ENCODE results near the gene IL9.
A peak's percentile ranks its signal among the peaks of the same experiment; 100 is the strongest.

The IL9 gene

GRCh38 chr5:135891268-135891667, 4.4 kb downstream of the IL9 start:
- DNase-seq (ENCODE audit: low spot score): no peak

GRCh38 chr5:135890867-135891266, 4.8 kb downstream of the IL9 start:
- DNase-seq (ENCODE audit: low spot score): no peak

GRCh38 chr5:135890296-135890695, 5.3 kb downstream of the IL9 start:
- no peak for DNase-seq (ENCODE audit: low spot score)

DNA sequence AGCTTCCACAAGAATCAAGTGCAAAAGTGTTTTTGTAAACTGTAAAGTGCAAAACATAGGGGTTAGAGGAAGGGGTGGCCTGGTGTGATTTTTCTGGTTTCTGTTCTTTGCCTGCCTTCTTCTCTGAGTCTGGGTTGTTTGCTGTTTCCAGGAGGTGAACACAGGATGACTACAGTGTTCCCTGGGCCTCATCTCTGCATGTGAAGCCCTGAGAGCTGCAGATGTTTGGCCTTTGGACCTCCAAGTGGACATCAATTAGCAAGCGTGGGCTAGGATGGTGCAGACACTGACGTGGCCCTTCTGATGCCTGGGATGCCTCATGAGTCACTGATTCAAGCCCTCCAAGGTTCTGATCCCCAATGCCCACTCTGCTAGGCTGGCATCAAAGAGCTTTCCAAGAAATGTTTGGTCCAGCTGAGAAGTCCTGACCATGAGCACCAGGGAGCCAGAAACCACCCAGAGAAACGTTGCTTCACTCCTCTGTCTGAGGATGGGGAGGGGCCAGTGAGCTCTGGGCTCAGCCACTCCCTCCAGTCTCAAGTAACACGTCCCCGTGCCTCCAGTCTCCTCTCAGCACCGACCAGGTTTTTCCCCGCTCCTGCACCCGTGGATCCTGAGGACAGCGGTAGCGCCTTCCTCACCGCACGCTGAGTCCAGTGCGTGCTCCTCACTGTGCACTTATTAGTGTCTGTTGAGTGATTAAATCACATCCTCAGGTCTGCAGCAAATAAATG, 7.6 kb downstream of the IL9 start:
- no peak for DNase-seq (ENCODE audit: low spot score)

GRCh38 chr5:135887447-135887864, 8.2 kb downstream of the IL9 start:
- DNase-seq (ENCODE audit: low spot score): peak; percentile 62

GRCh38 chr5:135886136-135886535, 9.5 kb downstream of the IL9 start:
- no peak for DNase-seq (ENCODE audit: low spot score)

GRCh38 chr5:135885031-135885430, 10.6 kb downstream of the IL9 start:
- DNase-seq (ENCODE audit: low spot score): no peak

- DNase-seq (ENCODE audit: low spot score): no peak
Observed at GRCh38 chr5:135883441-135883840, 12.2 kb downstream of the IL9 start.

DNA sequence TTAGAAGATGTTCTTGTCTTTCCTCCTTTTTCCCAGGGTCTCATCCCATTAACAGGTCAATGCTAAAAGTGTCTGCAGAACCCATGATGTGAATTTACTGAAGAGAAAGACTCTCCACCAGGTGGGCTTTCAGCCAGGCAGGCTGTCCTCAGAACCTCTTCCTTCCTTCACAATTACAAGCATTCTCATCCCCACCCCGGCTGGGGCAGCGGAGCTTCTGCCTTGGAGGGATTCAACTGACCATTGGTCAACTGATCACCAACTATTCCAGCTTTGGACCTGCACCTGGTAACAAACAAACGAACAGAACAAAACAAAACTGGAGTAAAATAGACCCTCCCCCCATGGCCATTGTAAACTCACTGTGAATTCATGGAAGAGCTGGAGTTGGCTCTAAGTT, 12.6 kb downstream of the IL9 start:
- no peak for DNase-seq (ENCODE audit: low spot score)

DNA sequence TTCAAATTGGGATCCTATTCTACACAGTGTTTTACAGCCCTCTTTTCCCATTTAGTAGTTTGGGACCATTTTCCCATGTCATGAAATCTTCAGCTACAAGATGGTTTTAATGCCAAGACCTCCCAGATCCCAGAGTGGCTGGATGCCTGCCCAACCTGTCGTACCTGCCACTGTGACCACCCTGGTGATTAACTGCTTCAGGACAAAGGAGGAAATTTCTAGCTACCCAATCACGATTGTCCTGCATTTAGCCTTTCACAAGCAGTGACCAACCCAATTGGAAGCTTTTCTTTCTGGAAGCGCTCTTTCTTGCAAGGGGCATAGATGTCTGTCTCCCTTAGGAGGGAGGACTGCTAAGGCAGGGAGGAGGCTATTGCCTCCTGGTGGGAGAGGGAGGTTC, 13.8 kb downstream of the IL9 start:
- DNase-seq (ENCODE audit: low spot score): no peak

GRCh38 chr5:135881244-135881643, 14.4 kb downstream of the IL9 start:
- DNase-seq (ENCODE audit: low spot score): no peak

- no peak for DNase-seq (ENCODE audit: low spot score)
Observed at GRCh38 chr5:135880801-135881200, 14.8 kb downstream of the IL9 start.

GRCh38 chr5:135880278-135880677, 15.4 kb downstream of the IL9 start:
- DNase-seq (ENCODE audit: low spot score): no peak

- no peak for DNase-seq (ENCODE audit: low spot score)
Observed at GRCh38 chr5:135879591-135879990, 16.1 kb downstream of the IL9 start.

DNA sequence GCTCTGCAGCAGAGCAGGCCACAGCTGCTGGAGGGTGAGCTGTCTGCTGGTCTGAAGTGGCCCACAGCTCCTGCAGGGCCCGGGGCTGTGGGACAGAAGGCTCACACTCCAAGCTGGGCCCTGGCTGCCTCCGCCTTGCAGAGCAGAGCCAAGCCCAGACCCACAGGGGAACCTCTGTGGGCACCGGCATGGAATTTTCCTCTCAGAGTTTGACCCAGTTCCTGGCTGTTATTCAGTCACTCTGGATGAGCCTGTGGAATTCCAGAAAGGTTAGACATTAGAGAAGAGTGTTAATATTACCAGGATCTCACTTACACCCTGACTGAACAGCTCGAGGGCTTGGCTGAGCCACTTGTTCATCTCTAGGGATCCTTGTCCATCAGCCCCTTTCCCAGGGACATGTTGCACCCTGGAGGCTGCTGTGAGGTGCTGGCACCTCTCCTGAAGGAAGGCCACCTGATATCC, 17.5 kb downstream of the IL9 start:
- DNase-seq (ENCODE audit: low spot score): no peak

GRCh38 chr5:135877570-135878155, 18.0 kb downstream of the IL9 start:
- no peak for DNase-seq (ENCODE audit: low spot score)

GRCh38 chr5:135876146-135876545, 19.5 kb downstream of the IL9 start:
- no peak for DNase-seq (ENCODE audit: low spot score)

GRCh38 chr5:135875567-135875966, 20.1 kb downstream of the IL9 start:
- DNase-seq (ENCODE audit: low spot score): no peak

- no peak for DNase-seq (ENCODE audit: low spot score)
Observed at GRCh38 chr5:135874461-135874860, 21.2 kb downstream of the IL9 start.

DNA sequence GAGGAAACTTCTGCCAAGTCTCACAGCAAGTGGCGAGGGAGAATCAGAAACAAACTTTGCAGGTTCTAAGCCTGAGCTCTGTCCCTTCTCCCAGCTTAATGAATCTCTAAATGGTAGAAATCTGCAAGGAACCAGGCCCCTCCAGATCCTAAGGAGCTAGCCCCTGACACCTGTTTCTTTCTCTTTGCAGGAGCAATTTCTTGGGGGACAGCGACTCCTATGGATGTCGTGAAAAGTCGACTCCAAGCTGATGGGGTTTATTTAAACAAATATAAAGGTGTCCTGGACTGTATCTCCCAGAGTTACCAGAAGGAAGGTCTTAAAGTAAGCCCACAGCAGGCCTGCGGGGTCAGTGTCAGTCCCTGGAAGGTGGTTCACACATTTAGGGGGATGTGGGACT, 21.8 kb downstream of the IL9 start:
- DNase-seq (ENCODE audit: low spot score): no peak

GRCh38 chr5:135871268-135871915, 24.2 kb downstream of the IL9 start:
- no peak for DNase-seq (ENCODE audit: low spot score)

- DNase-seq (ENCODE audit: low spot score): no peak
Observed at GRCh38 chr5:135869935-135870334, 25.7 kb downstream of the IL9 start.

GRCh38 chr5:135869276-135869675, 26.4 kb downstream of the IL9 start:
- DNase-seq (ENCODE audit: low spot score): no peak

Measured in hematopoietic multipotent progenitor cell treated with erythropoietin and hydrocortisone succinate and interleukin-3 and kit ligand, for 17 days (in vitro differentiated cells).